ENCODE measurements around the gene TBC1D10B. TPM values are rescaled to one million over a fixed set of nuclear protein-coding genes. Genes with fewer than 3 reads are reported as not detected.

Gene TBC1D10B
- total RNA-seq, 1 experiment from 2014 or later: 49.2 TPM

DNA sequence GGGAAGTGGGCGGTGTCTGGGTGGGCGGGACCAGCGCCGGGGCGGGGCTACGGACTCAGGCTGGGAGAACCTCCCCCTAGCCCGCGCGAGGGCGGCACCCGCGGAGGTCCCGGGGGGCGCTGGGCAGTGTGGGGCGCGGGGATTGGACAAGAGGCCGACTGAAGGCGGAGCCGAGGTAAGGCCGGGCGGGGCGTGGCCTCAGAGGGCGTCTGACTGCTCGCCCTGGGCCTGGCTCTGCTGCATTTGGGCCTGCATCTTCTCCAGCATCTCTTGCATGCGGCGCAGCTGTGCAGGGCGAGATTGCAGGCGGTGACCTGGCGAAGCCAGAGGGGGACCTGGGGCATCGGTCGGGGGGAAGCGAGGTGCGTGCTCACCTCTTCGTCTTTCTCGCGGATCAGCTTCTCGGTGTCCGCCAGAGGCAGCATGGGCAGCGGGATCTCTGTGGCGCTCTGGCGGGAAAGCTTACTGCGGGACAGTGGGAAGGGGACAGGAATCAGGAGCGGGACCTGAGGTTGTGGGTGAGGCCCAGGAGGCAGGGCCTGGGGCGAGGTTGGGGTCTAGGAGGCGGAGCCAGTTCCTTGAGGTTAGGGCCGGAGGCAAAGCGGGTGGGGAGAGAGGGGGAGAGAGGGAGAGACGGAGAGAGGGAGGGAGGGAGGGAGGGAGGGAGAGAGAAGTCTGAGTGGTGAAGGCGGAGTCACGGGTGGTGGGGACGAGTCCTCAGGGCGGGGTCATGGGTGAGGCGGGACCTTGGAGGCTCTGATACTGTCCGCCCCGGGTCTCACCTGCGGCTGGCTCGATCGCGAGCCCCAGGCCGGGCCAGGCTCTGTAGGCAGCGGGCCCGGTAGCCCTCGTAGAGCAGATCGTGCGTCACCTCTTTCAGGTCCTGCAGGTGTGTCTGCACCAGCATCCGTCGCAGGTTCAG lies 8.2 kb upstream of the TBC1D10B start:
- Histone ChIP-seq H3K9me3 (ENCODE audit: control insufficient read depth in 1 of 2, insufficient read depth in 1 of 2, low read depth in 1 of 2, low read length in 2 of 2) (no peaks in the 10 kb centered on the region), H3K4me1 (ENCODE audit: control insufficient read depth in 1 of 2, insufficient read depth in 2 of 2, low read length in 2 of 2) (peaks cover 14 to 33% of the 10 kb centered on the region in 2 experiments), H3K36me3 (ENCODE audit: control insufficient read depth in 1 of 2, insufficient read depth in 2 of 2, low read length in 2 of 2) (no peaks in the 10 kb centered on the region), H3K9ac (ENCODE audit: low read length) (peak overlapping the region; percentile 97), H4K20me1 (ENCODE audit: insufficient read depth) (no peaks in the 10 kb centered on the region), H3K27ac (ENCODE audit: low read depth, low read length) (peak overlapping the region; percentile 97), H3K9me2 (ENCODE audit: insufficient read depth) (no peaks in the 10 kb centered on the region), H2AFZ (ENCODE audit: low read depth, low read length, poor library complexity, severe bottlenecking) (no peak overlapping the region), H3K27me3 (ENCODE audit: insufficient read depth, low read length) (no peaks in the 10 kb centered on the region), H3K79me2 (ENCODE audit: insufficient read depth, low read length) (no peaks in the 10 kb centered on the region), H3K4me2 (ENCODE audit: low read length) (peak overlapping the region; percentile 100), H3K4me3 (replicated peaks in 1 of 2; ENCODE audit: low read depth in 1 of 2, low read length in 2 of 2) (peak overlapping the region; percentile 64 to 95)
- ChIA-PET RAD21 (ENCODE audit: low non-redundant PET in 1 of 2, low total read pairs in 2 of 2, uncharacterized antibody in 2 of 2, unreplicated experiment in 2 of 2) (interaction anchor here in 1 of 2 experiments (1.0 kb wide), 1 partner anchor 39 kb away, joined by 13 read pairs; no protein-coding TSS in a partner anchor), POLR2A (no interaction called here), CTCF (no interaction called here)
- ATAC-seq: peak; percentile 91
- peak; percentile 92 for DNase-seq (ENCODE audit: low read depth, low spot score)
- intact Hi-C loops (cut with micrococcal nuclease): loop anchor here (2.0 kb wide), 1 partner anchor 16 kb away; the partner anchor contains the start of gene ZNF48
- TF ChIP-seq YY1 (IDR thresholded peaks at IDR 0.05; ENCODE audit: extremely low read depth, insufficient replicate concordance, low read depth, low read length) (peak; percentile 5), POLR2AphosphoS5 (IDR thresholded peaks at IDR 0.05; ENCODE audit: low read depth, low read length) (peak; percentile 89), TCF7L2 (IDR thresholded peaks at IDR 0.05; ENCODE audit: borderline replicate concordance, extremely low read depth, insufficient read depth, insufficient read length) (no peak), POLR2A (IDR thresholded peaks at IDR 0.05; ENCODE audit: borderline replicate concordance, extremely low read depth, insufficient read depth, insufficient read length) (peak; percentile 76), ZFX (IDR thresholded peaks at IDR 0.05) (peak; percentile 68), RAD21 (IDR thresholded peaks at IDR 0.05; ENCODE audit: low read depth) (no peak)
- TF ChIP-seq, protein P1, sequence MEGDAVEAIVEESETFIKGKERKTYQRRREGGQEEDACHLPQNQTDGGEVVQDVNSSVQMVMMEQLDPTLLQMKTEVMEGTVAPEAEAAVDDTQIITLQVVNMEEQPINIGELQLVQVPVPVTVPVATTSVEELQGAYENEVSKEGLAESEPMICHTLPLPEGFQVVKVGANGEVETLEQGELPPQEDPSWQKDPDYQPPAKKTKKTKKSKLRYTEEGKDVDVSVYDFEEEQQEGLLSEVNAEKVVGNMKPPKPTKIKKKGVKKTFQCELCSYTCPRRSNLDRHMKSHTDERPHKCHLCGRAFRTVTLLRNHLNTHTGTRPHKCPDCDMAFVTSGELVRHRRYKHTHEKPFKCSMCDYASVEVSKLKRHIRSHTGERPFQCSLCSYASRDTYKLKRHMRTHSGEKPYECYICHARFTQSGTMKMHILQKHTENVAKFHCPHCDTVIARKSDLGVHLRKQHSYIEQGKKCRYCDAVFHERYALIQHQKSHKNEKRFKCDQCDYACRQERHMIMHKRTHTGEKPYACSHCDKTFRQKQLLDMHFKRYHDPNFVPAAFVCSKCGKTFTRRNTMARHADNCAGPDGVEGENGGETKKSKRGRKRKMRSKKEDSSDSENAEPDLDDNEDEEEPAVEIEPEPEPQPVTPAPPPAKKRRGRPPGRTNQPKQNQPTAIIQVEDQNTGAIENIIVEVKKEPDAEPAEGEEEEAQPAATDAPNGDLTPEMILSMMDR (IDR thresholded peaks at IDR 0.05 in 2 of 3, conservative IDR thresholded peaks at IDR 0.05 in 1 of 3; ENCODE audit: borderline replicate concordance in 1 of 3, insufficient read depth in 1 of 3, low read depth in 2 of 3, low read length in 2 of 3): peak in 2 of 3 experiments; percentile 16 to 24; a peak in 3 of 6 replicates
- BruUV-seq (replicated peaks): no TSS peak
